M059J (cell line): Measurements from ENCODE around the gene CNTFR. TPM values are rescaled to one million over a fixed set of nuclear protein-coding genes. Genes with fewer than 3 reads are reported as not detected.
"Not testable (repeated sequence)": the region's sequence is repeated elsewhere in the genome, so short reads cannot be mapped to it uniquely, and the experiment has no call there.

ENCODE experiments used
- DNase-seq: peaks from one replicate; pipeline ENCODE4 v3.0.0-alpha.2; 2012; ENCODE audit warnings: low read depth
- total RNA-seq: library from RNA; depleted of rRNA; stranded (reverse); fragments of >200 nt; shearing (Covaris generic); gene quantifications from 2 replicates; pipeline ENCODE4 v1.2.3, GENCODE V29; 2014

The CNTFR gene
- total RNA-seq, 1 experiment from 2014 or later = 0.05 TPM

DNA sequence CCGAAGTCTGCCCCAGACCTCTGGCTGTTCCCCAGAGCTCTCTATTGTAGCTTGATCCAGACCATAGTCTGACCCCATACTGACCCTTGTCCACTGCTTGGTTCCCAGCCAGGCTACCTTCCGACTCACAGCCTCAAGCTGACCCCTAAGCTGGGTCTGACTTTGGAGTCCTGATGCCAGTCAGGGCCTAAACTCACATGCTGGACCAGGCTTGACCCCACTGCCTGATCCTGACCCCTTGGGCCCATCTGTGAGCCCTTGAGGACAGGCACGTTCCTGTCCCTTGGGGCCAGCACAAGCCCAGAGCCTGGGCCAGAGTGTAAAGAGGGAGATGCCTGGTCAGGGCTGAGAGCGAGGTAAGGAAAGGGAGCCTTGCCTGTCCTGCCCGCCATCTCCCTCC is 34.0 kb downstream of the CNTFR start:
- no peak for DNase-seq

DNA sequence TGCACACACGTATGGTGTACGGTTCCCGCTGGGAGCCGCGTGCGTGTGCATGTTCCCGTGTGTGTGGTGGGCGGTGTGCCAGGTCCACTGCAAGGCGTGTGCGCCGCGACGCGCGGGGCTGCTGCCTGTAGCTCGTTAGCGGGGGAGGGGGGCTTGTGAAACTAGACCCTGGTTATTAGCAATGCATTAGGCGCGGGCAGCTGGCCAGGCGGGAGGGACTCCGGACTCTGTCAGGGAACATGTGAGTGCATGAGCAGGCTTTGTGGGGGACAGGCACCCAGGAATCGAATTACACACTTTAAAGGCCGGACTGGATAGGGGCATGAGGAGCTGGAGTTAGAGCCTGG is 34.5 kb downstream of the CNTFR start:
- DNase-seq = no peak

DNA sequence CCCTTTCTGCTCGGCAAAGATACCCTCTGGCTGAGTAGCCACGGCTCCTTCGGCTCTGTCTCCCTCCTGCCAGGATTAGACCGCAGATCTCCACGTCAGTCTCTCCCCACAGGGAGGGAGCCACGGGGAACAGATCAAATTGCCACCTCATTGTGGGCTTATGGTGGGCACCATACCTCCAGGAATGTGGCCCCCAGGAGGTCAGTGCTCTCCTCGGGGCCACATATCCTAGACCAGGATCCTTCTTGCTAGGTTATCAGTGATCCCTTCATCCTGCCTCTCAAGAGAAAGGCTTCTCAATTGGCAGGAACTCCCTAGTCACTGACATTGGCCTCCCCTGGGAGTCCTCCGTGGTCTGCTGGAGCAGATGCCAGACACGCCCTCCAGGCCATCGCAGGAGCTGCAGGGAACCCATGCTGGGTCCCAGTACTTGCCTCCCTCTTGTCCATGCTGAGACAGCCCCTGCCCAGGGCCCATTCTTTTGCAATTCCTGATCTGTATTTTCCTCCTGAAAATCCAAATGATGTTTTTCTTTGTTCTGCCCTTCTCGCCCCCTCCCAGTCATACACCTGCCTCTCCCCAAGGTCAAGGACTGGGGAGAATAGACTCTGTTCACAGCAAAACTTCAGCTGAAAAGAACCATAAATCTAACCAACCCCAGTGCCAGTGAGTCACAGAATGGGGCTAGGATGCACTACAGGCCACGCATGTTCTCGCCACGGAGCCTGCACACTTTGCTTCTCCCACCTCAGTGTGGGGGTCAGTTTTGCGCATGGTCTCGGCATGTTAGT is 35.1 kb downstream of the CNTFR start:
- DNase-seq = no peak

DNA sequence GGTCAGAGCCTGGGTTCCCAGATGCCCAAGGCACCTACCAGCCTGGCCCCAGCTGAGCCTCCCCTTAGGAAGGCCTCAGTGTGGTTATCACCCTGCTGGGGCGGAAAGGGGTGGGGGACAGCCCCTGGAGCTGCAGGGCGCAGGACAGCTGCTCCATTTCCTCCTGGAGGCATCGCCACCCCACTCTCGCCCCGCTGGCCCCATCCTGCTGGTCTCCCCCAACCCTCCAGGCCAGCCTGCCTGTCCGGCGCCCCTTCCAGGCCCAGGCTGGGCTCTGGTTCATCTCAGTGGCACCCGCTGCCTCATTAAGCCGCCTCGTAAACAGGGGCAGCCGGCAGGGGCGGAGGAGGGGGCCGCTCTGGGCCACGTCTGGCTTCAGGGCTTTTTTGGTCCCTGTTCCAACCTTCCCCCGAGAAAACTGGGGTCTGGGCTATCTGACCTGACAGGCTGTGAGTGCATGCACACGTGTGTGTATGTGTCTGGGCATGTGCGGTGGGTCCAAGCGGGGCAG is 36.0 kb downstream of the CNTFR start:
- no peak for DNase-seq

GRCh38 chr9:34552986-34553385 is 36.5 kb downstream of the CNTFR start:
- no peak for DNase-seq

GRCh38 chr9:34552606-34552981 is 36.9 kb downstream of the CNTFR start:
- no peak for DNase-seq

GRCh38 chr9:34551751-34552605 is 37.5 kb downstream of the CNTFR start:
- no peak for DNase-seq

GRCh38 chr9:34550681-34551270 is 38.7 kb downstream of the CNTFR start:
- no peak for DNase-seq

DNA sequence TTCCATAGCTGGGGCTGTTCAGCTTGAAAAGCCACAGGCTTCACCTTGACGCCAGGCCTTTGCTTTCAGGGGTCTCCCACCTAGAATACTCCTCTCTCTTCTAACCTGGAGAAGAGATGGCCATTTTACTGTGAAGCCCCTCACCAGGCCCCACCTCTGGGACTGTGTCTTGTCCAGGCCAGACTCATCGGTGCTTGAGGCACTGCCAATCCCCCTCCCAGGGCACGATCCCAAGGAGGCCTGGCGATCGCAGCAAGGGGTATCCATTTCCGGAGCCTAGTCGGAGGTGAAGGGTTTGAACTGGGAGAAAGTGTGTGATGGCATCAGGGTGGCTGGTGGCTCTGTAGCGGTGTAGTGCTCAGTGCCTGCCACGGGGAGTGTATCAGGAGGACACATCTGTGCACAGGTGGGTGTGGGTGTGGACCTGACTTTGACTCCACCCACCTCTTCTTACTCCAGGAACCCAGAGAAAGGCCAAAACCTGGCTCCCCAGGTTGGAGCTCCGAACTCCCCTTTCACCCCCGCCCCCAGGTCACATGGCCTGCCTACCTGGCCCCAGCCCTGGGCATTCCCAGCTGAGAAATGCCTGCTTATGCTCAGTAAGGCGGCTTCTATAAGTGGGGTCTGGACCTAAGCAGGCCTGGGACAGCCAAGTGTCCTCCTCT is 39.4 kb downstream of the CNTFR start:
- no peak for DNase-seq

DNA sequence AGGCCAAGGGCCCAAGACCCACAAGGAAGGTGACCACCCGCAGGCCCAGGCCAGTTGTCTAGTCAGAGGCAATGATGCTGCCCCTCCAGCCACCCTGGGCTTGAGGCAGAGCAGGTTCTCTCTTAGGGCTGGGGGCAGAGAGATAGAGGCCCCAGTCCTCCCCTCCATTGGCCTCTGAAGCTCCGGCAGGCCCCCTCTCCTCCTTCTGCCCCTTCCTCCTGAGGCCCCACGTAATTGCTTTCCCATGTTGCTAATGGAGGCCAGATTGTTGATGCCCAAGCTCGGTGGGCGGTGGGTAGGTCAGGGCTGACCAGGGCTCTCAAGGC is 40.2 kb downstream of the CNTFR start:
- DNase-seq = no peak

DNA sequence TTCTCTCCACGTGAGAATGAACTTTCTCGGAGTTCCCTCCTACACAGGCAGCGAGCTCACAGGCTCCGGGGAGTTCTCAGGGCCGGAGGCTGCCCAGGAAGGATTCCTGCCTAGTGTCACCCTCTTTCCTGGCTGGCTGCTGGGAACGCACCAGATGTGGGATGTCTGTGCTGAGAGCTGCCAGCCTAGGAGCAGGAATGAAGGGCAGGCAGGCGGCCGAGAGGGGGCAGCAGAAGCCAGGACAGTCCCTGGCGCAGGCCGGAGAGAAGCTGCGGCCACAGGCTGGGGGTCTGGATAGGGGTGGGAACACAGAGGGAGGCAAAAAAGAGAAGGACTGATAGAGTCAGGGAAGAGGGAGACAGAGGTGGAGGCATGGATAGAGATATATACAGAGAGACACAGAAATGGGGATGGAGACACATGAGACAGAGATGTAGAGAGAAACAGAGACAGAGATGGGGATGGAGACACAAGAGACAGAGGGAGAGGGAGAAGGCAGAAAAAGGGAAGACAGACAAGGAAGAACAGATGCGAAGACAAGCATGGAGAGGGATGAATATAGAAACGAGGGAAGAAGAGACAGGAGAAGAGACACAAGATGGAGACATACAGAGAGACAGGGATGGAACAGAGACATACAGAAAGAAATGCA is 41.4 kb downstream of the CNTFR start:
- peak; percentile 53 for DNase-seq

GRCh38 chr9:34546834-34547827 is 42.4 kb downstream of the CNTFR start:
- DNase-seq = peak; percentile 73

DNA sequence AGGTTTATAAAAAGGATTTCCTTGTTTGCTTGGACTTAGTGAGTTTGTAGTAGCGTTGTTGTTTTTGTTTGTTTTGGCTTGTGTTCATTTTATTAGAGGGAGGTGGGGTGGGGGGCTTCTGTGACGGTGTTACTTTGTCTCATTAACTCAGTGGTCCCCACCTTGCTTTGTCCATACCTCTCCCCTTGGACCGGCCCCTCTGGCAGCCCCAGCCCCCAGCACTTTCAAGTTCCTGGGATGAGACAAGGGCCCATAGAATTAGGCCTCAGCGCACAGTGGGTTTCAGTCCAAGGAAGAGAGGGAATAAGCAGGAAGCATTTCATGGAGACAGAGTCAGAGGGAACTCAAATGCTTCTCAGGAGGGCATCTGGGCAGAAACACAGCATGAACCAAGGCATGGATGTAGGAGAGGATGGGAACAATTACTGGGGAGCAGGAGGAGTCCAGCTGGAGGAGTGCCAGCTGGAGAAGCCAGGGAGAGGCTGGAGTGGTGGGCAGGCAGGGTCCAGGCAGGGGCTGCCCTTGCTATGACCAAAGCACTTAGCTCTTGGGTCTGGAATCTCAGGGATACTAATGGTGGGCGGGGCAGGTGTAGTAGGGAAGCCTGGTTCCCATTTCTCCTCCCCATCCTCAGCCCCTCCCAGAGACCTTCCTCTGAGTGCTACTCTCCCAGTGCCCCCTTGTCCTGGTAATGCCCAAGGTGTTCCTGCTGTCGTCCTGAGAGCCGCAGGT is 43.3 kb downstream of the CNTFR start:
- DNase-seq = no peak

DNA sequence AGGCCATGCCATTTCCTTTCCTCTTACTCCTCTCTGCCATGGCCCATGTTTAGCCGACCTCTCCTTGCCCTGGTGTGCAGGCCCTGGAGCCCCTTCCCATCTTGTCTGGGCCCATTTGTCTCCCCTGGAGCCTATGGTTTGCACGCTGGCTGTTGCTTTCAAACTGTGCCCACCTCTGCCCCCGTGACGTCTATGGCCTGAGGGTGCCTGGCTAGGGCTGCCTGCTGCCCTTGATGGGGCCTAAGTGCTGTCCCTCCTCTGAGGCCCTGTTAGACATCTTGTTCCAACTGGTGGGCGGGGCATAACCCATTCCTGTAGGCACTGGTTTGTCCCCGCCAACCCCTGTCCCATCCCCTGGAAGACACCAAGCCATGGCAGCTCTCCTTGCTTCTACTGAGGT is 44.0 kb downstream of the CNTFR start:
- DNase-seq = no peak

DNA sequence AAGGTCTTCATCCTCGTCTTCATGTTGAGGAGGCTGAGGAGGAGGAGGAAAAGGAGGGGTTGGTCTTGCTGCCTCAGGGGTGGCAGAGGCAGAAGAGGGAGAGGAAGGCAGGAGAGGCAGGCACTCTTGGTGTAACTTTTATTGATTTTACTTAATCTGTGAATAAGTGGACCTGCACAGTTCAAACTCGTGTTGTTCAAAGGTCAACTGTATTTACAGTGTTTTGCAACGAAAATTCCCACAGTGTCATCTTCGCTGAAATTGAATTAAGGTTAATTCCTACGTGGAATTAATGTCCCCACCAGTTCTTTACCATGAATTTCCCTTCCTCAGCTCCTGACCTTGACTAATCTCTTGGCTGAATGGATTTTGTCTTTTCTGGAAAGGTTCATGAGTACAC is 45.5 kb downstream of the CNTFR start:
- no peak for DNase-seq

- DNase-seq = no peak
Observed at GRCh38 chr9:34541540-34541939, 48.0 kb downstream of the CNTFR start.

DNA sequence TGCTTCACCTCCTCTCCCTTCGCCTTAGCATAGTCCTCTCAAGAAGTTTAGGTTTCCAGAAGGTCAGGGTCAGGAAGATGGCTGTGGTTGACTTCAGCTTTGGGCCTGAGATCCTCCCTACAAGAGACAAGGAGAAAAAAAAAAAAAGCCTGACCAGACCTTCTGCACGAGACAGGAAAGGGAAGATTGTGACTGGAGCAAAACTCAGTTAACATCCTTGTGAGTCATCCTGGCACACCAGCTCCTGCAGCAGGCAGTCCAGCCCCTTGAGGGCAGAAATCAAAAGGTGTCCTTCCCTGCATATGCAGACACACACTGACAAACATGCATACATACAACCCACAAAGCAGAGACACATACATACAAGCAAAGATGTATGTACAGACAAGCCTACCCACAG is 48.7 kb downstream of the CNTFR start:
- DNase-seq = peak; percentile 76

DNA sequence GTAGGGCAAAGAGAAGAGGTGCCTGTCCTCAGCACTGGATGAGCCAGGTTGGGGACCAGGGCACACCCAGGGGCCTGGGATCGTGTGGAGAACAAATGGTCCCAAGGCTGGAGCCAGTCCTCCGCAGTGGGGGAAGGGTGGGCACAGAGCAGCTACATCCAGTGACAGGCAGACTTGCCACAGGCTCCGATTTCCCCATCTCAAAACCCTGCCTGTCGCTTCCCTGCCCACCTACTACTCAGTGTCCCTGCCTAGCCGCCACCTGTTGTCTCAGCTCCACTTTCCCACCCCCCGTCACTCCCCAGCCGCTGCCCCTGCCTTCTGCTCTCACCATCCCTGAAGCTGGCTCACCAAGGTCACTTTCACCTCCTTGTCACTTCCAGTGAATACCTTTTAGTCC is 52.8 kb downstream of the CNTFR start:
- DNase-seq = no peak

GRCh38 chr9:34532041-34532440 is 57.5 kb downstream of the CNTFR start:
- not testable (repeated sequence) for DNase-seq

DNA sequence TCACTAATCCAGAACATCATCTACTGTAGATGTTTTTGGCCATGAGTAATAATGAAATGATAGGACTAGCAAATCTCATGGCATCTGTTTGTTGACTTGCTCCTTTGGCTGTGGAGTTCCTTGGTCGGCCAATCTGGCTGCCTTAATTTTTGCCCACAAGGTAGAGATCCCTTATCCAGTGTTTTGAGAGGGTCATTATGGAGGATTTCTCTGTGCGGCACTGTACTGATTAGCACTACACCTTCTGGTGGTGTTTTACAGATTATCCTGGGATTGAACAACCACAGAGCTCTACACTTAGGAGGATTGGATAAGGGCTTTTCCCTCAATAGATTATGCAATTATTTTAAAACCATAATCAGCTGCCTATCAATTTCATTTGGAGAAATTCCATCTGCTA is 63.5 kb downstream of the CNTFR start:
- no peak for DNase-seq
